BE2C (cell line): ENCODE measurements around the gene KIRREL2.
"Not testable (repeated sequence)": the region's sequence is repeated elsewhere in the genome, so short reads cannot be mapped to it uniquely, and the experiment has no call there.

Experiments
- DNase-seq: peaks from one replicate; pipeline ENCODE4 v3.0.0-alpha.2; 2020
- H3K27me3 ChIP-seq: fragments of 250-450 bp; sonication (Bioruptor Pico); 2 replicates; pipeline ENCODE4 v1.5.1; 2020; ENCODE audit warnings: mild to moderate bottlenecking
- H3K36me3 ChIP-seq: fragments of 250-450 bp; sonication (Bioruptor Pico); 2 replicates; pipeline ENCODE4 v1.5.1; 2020; ENCODE audit warnings: mild to moderate bottlenecking
- H3K4me1 ChIP-seq: fragments of 250-450 bp; sonication (Bioruptor Pico); 2 replicates; pipeline ENCODE4 v1.5.1; 2020
- H3K4me3 ChIP-seq: 2 replicates; pipeline ENCODE4 v1.5.1; 2011; ENCODE audit warnings: low read depth, low read length
- H3K9me3 ChIP-seq: fragments of 250-450 bp; sonication (Bioruptor Pico); 2 replicates; pipeline ENCODE4 v1.5.1; 2020
- CTCF ChIP-seq: IDR thresholded peaks from 2 replicates; pipeline ENCODE4 v1.5.1; 2012; ENCODE audit warnings: mild to moderate bottlenecking, low read depth, low read length

KIRREL2 gene

GRCh38 chr19:35863018-35863417, 6.3 kb downstream of the KIRREL2 start:
- no peak overlapping the region for H3K4me3 ChIP-seq
- no peaks in the 10 kb centered on the region for H3K36me3 ChIP-seq
- peaks cover 2% of the 10 kb centered on the region; the same call in 1 of the 2 replicates for H3K4me1 ChIP-seq
- H3K9me3 ChIP-seq: no peaks in the 10 kb centered on the region
- H3K27me3 ChIP-seq: no peaks in the 10 kb centered on the region
- TF ChIP-seq CTCF: no peak
- no peak for DNase-seq

- Histone ChIP-seq H3K4me1 (peaks cover 8% of the 10 kb centered on the region), H3K9me3 (no peaks in the 10 kb centered on the region), H3K27me3 (no peaks in the 10 kb centered on the region), H3K4me3 (peak within 1 kb of the TSS; percentile 64), H3K36me3 (peaks cover 3% of the 10 kb centered on the region; the same call in 1 of the 2 replicates)
- TF ChIP-seq CTCF: no peak
- peak; percentile 90 for DNase-seq
These were observed 11.6 kb downstream of the KIRREL2 start, which contains the start of gene APLP1 for GRCh38 chr19:35868172-35868822. Gene APLP1, plus strand, starts transcription at chr19:35868574. Its CDS starts 63 bp downstream, at chr19:35868637.

GRCh38 chr19:35868823-35869326, 12.2 kb downstream of the KIRREL2 start:
- Histone ChIP-seq H3K4me3 (peak overlapping the region; percentile 64), H3K36me3 (peaks cover 3% of the 10 kb centered on the region; the same call in 1 of the 2 replicates)
- DNase-seq: no peak

GRCh38 chr19:35869327-35870123, 12.8 kb downstream of the KIRREL2 start:
- TF ChIP-seq CTCF: no peak
- H3K36me3 ChIP-seq: peaks cover 3% of the 10 kb centered on the region; the same call in 1 of the 2 replicates
- no peaks in the 10 kb centered on the region for H3K27me3 ChIP-seq
- H3K4me3 ChIP-seq: peak overlapping the region; percentile 64
- peak; percentile 99 for DNase-seq
- H3K4me1 ChIP-seq: peaks cover 8% of the 10 kb centered on the region
- no peaks in the 10 kb centered on the region for H3K9me3 ChIP-seq

More at GRCh38 chr19:35868823-35869326, 12.2 kb downstream of the KIRREL2 start:
- peaks cover 8% of the 10 kb centered on the region for H3K4me1 ChIP-seq
- H3K9me3 ChIP-seq: no peaks in the 10 kb centered on the region
- H3K27me3 ChIP-seq: no peaks in the 10 kb centered on the region
- no peak for TF ChIP-seq CTCF

GRCh38 chr19:35870124-35870736, 13.5 kb downstream of the KIRREL2 start:
- H3K9me3 ChIP-seq, H3K36me3 ChIP-seq, H3K4me1 ChIP-seq, H3K27me3 ChIP-seq: not testable (repeated sequence)
- peak overlapping the region; percentile 64 for H3K4me3 ChIP-seq
- peak; percentile 86 for DNase-seq

GRCh38 chr19:35870798-35871197, 14.1 kb downstream of the KIRREL2 start:
- Histone ChIP-seq H3K27me3 (no peaks in the 10 kb centered on the region), H3K9me3 (no peaks in the 10 kb centered on the region), H3K4me1 (peaks cover 8% of the 10 kb centered on the region), H3K4me3 (no peak overlapping the region), H3K36me3 (peaks cover 3% of the 10 kb centered on the region; the same call in 1 of the 2 replicates)
- no peak for DNase-seq
- TF ChIP-seq CTCF: no peak
